MCF 10A (cell line): ENCODE data around the gene PLPP3. TPM values are rescaled to one million over a fixed set of nuclear protein-coding genes. Genes with fewer than 3 reads are reported as not detected.

ENCODE experiments used
- Bru-seq: library from RNA; stranded (reverse); fragments of 400-500 nt; gene quantifications from one replicate; lab custom pipeline; 2021; lab: Mats Ljungman, UMichigan
- BruChase-seq, 2 experiments: library from RNA; stranded (reverse); fragments of 400-500 nt; gene quantifications; one replicate each; lab custom pipeline; 2021; lab: Mats Ljungman, UMichigan
- BruUV-seq: library from RNA; stranded (reverse); fragments of 400-500 nt; replicated peaks from 2 replicates; lab custom pipeline; 2021; lab: Mats Ljungman, UMichigan
- CTCF ChIA-PET: fragments of 300-600 bp; sonication (Branson Sonifier 250); formaldehyde crosslinking; extraction: SDS; loops from one replicate; lab custom pipeline; 2021; ENCODE audit warnings: antibody characterized with exemption, inconsistent platforms; lab: Yijun Ruan, JAX
- POLR2A ChIA-PET: fragments of 300-600, 350-650 bp; sonication (Branson Sonifier 250); formaldehyde crosslinking; extraction: SDS; loops from one replicate; lab custom pipeline; 2020; ENCODE audit warnings: antibody characterized with exemption, inconsistent platforms; lab: Yijun Ruan, JAX
- DNase-seq: peaks from one replicate; pipeline ENCODE4 v3.0.0-alpha.2; 2018; ENCODE audit not compliant: unreplicated experiment
- H3K27ac Mint-ChIP-seq: one replicate; pipeline ENCODE4 v1.8.0; 2022; ENCODE audit warnings: mild to moderate bottlenecking, low read depth, mixed read lengths; ENCODE audit not compliant: unreplicated experiment
- H3K27me3 Mint-ChIP-seq: one replicate; pipeline ENCODE4 v1.8.0; 2022; ENCODE audit warnings: mixed read lengths; ENCODE audit not compliant: insufficient read depth, unreplicated experiment
- H3K36me3 Mint-ChIP-seq: one replicate; pipeline ENCODE4 v1.8.0; 2022; ENCODE audit warnings: mild to moderate bottlenecking, moderate library complexity, mixed read lengths; ENCODE audit not compliant: insufficient read depth, unreplicated experiment
- H3K4me1 Mint-ChIP-seq: one replicate; pipeline ENCODE4 v1.8.0; 2022; ENCODE audit warnings: mixed read lengths; ENCODE audit not compliant: insufficient read depth, unreplicated experiment
- H3K4me3 Mint-ChIP-seq: one replicate; pipeline ENCODE4 v1.8.0; 2022; ENCODE audit warnings: mild to moderate bottlenecking, moderate library complexity, mixed read lengths; ENCODE audit not compliant: unreplicated experiment
- H3K9me3 Mint-ChIP-seq: one replicate; pipeline ENCODE4 v1.8.0; 2022; ENCODE audit warnings: mixed read lengths; ENCODE audit not compliant: unreplicated experiment
- CTCF ChIP-seq: fragments of 200-600 bp; IDR thresholded peaks from one replicate; pipeline ENCODE4 v1.8.0; 2022; ENCODE audit warnings: antibody characterized with exemption, mild to moderate bottlenecking; ENCODE audit not compliant: unreplicated experiment
- intact Hi-C: fragments of 100-400 bp; cut with micrococcal nuclease; formaldehyde crosslinking; loops from 2 replicates; pipeline ENCODE4 v1.14.1; 2022
- long read RNA-seq: library from polyadenylated mRNA; stranded (forward); transcript quantifications from one replicate; pipeline ENCODE4 v2.0.0, GENCODE V29; 2022
- total RNA-seq: library from RNA; stranded (reverse); gene quantifications from 2 replicates; pipeline ENCODE4 v1.2.3, GENCODE V29; 2022

Gene PLPP3
- 0.84 and 1.3 TPM in 2 replicates for total RNA-seq
- percentile 33 among the genes with signal in this experiment for Bru-seq, nascent RNA
- BruChase-seq, experiment 1, labeled RNA remaining after a 6-hour chase: percentile 28 among the genes with signal in this experiment
- BruChase-seq, experiment 2, labeled RNA remaining after a 2-hour chase: percentile 24 among the genes with signal in this experiment
- long read RNA-seq, partial matches to known transcripts: 0 of 2 reads
- long read RNA-seq, other reads (novel, unspliced or antisense): 1 of 2 reads

DNA sequence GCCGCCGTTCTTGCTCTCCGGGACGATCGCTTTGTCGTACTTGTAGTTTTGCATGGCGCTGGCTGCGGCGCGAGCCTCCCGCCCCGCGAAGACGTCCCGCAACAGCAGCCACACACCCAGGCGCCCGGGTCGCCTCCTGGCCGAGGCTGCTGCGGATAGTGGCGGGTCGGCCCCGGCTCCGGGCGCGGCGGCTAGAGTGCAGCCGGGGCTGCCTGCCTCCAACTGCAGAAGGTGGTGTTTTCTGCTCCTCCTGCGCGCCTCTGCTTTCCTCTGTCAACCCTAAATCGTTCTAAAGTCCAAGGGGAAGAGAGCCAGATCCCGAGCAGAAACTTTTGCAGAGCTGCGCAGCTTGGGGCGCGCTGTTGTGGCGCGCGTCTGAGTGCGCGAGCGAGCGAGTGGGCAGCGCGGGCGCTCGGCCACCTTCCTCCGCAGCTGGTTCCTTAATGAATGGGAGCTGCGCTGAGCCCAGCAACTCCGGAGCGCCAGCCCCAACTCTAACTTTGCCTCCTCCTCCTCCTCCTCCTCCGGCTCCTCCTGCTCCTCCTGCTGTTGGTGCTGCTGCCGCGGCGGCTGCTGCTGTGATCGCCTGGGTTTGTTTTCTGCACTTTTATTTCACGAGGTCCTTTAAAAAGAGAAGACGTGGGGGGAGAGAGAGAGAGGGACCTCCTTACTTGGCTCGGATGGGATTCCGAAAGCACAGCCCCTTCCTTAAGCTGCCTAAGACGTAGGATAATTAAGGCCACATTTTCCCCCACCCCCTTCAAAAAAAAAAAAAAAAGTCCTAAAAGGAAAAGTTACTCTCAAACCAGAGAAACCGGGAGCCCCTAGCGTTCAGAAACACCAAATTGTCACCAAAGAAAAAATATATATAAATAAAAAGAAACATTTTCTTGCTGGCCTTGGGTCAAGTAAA is at the start of gene PLPP3:
Gene PLPP3 (minus strand): TSS at position 601 of the 913 bp plus-strand sequence. CDS start 547 bp downstream, at position 54.
- Mint-ChIP-seq H3K9me3 (no peaks in the 10 kb centered on the region), H3K4me1 (no peaks in the 10 kb centered on the region), H3K27ac (peak within 1 kb of the TSS; percentile 33), H3K36me3 (no peaks in the 10 kb centered on the region), H3K27me3 (no peaks in the 10 kb centered on the region), H3K4me3 (peak within 1 kb of the TSS; percentile 97)
- ChIA-PET CTCF (interaction anchor here (0.6 to 5.9 kb wide), 31 partner anchors 9 to 1437 kb away, joined by 3 to 39 read pairs (median 4); no protein-coding TSS in a partner anchor), POLR2A (interaction anchor here (0.6 to 1.6 kb wide), 11 partner anchors 84 to 1295 kb away, joined by 3 to 5 read pairs (median 3); no protein-coding TSS in a partner anchor)
- no peak for TF ChIP-seq CTCF
- DNase-seq: peak; percentile 85
- BruUV-seq: TSS peak; percentile 37
- intact Hi-C loops: loop anchor here (1.0 to 5.0 kb wide), 5 partner anchors 382 to 1295 kb away; no protein-coding TSS in a partner anchor

DNA sequence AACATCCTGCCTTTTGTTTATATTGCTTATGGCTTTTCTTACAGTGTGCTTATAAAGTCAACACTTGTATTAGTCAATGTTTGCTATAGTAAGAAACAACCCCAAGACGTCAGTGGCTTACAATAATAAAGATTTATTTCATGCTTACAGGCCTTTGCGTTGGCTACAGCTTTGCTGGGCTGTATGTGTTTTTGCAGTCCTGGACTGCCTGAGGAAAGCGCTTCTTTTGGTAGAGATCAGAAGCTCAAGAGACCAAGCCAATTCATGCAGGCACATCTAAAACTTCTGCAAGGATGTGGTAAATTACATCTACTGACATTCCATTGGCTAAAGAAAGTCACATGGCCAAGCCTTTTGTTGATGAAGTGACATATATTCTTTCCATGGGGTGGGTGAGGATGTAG is 48.3 kb upstream of the PLPP3 start:
- POLR2A ChIA-PET: no interaction called here
- BruUV-seq: no TSS peak
- no peak for TF ChIP-seq CTCF
- Mint-ChIP-seq H3K27ac (no peak overlapping the region), H3K4me3 (no peak overlapping the region), H3K9me3 (no peaks in the 10 kb centered on the region), H3K27me3 (no peaks in the 10 kb centered on the region), H3K4me1 (no peaks in the 10 kb centered on the region), H3K36me3 (no peaks in the 10 kb centered on the region)
- intact Hi-C loops: no loop called here
- CTCF ChIA-PET: interaction anchor here (0.6 kb wide), 1 partner anchor 1052 kb away, joined by 3 read pairs; no protein-coding TSS in a partner anchor
- peak; percentile 32 for DNase-seq

- intact Hi-C loops: no loop called here
- no peak overlapping the region for H3K27ac Mint-ChIP-seq
- no peaks in the 10 kb centered on the region for H3K9me3 Mint-ChIP-seq
- H3K27me3 Mint-ChIP-seq: no peaks in the 10 kb centered on the region
- H3K4me1 Mint-ChIP-seq: no peaks in the 10 kb centered on the region
- no TSS peak for BruUV-seq
- H3K36me3 Mint-ChIP-seq: no peaks in the 10 kb centered on the region
- CTCF ChIA-PET: interaction anchor here (0.6 kb wide), 2 partner anchors 878 to 1052 kb away, joined by 3 read pairs; no protein-coding TSS in a partner anchor
- DNase-seq: no peak
- no peak for TF ChIP-seq CTCF
- POLR2A ChIA-PET: interaction anchor here (0.5 kb wide), 1 partner anchor 17 kb away, joined by 4 read pairs; no protein-coding TSS in a partner anchor
- H3K4me3 Mint-ChIP-seq: no peak overlapping the region
These were observed 47.8 kb upstream of the PLPP3 start for GRCh38 chr1:56627019-56627635.
